MCF 10A (cell line): ENCODE measurements around the gene SORBS1. TPM values are rescaled to one million over a fixed set of nuclear protein-coding genes. Genes with fewer than 3 reads are reported as not detected.
A peak's percentile ranks its signal among the peaks of the same experiment; 100 is the strongest.

Source experiments
- BruUV-seq: library from RNA; stranded (reverse); fragments of 400-500 nt; replicated peaks from 2 replicates; lab custom pipeline; 2021; lab: Mats Ljungman, UMichigan
- CTCF ChIA-PET: fragments of 300-600 bp; sonication (Branson Sonifier 250); formaldehyde crosslinking; extraction: SDS; loops from one replicate; lab custom pipeline; 2021; ENCODE audit warnings: antibody characterized with exemption, inconsistent platforms; lab: Yijun Ruan, JAX
- POLR2A ChIA-PET: fragments of 300-600, 350-650 bp; sonication (Branson Sonifier 250); formaldehyde crosslinking; extraction: SDS; loops from one replicate; lab custom pipeline; 2020; ENCODE audit warnings: antibody characterized with exemption, inconsistent platforms; lab: Yijun Ruan, JAX
- DNase-seq: peaks from one replicate; pipeline ENCODE4 v3.0.0-alpha.2; 2018; ENCODE audit not compliant: unreplicated experiment
- H3K27ac Mint-ChIP-seq: one replicate; pipeline ENCODE4 v1.8.0; 2022; ENCODE audit warnings: mild to moderate bottlenecking, low read depth, mixed read lengths; ENCODE audit not compliant: unreplicated experiment
- H3K27me3 Mint-ChIP-seq: one replicate; pipeline ENCODE4 v1.8.0; 2022; ENCODE audit warnings: mixed read lengths; ENCODE audit not compliant: insufficient read depth, unreplicated experiment
- H3K36me3 Mint-ChIP-seq: one replicate; pipeline ENCODE4 v1.8.0; 2022; ENCODE audit warnings: mild to moderate bottlenecking, moderate library complexity, mixed read lengths; ENCODE audit not compliant: insufficient read depth, unreplicated experiment
- H3K4me1 Mint-ChIP-seq: one replicate; pipeline ENCODE4 v1.8.0; 2022; ENCODE audit warnings: mixed read lengths; ENCODE audit not compliant: insufficient read depth, unreplicated experiment
- H3K4me3 Mint-ChIP-seq: one replicate; pipeline ENCODE4 v1.8.0; 2022; ENCODE audit warnings: mild to moderate bottlenecking, moderate library complexity, mixed read lengths; ENCODE audit not compliant: unreplicated experiment
- H3K9me3 Mint-ChIP-seq: one replicate; pipeline ENCODE4 v1.8.0; 2022; ENCODE audit warnings: mixed read lengths; ENCODE audit not compliant: unreplicated experiment
- intact Hi-C: fragments of 100-400 bp; cut with micrococcal nuclease; formaldehyde crosslinking; loops from 2 replicates; pipeline ENCODE4 v1.14.1; 2022
- total RNA-seq: library from RNA; stranded (reverse); gene quantifications from 2 replicates; pipeline ENCODE4 v1.2.3, GENCODE V29; 2022
- TF ChIP-seq, protein P1 (sequence below): fragments of 200-600 bp; IDR thresholded peaks from one replicate; pipeline ENCODE4 v1.8.0; 2022; ENCODE audit warnings: antibody characterized with exemption, mild to moderate bottlenecking; ENCODE audit not compliant: unreplicated experiment

The SORBS1 gene
- total RNA-seq, 1 experiment from 2014 or later: 1.0 TPM

DNA sequence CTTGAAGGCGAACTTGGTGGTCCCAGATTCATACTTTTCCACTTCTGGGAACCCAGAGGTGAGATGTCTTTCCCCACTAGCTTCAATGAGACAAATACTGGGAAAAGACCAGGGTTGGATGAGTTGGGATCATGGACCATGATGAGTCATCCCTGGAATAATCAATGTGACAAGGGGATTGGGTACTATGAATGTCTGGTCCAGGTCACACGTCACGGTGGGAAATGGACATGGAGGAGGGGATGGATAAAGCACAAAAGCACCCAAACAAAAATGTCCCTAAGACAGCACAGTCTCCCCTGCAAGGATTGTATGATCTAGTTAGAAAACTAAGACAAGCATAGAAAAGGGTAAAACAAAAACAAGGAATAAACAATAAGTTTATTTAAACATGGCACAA lies 12.4 kb upstream of the SORBS1 start:
- BruUV-seq: no TSS peak
- POLR2A ChIA-PET: no interaction called here

DNA sequence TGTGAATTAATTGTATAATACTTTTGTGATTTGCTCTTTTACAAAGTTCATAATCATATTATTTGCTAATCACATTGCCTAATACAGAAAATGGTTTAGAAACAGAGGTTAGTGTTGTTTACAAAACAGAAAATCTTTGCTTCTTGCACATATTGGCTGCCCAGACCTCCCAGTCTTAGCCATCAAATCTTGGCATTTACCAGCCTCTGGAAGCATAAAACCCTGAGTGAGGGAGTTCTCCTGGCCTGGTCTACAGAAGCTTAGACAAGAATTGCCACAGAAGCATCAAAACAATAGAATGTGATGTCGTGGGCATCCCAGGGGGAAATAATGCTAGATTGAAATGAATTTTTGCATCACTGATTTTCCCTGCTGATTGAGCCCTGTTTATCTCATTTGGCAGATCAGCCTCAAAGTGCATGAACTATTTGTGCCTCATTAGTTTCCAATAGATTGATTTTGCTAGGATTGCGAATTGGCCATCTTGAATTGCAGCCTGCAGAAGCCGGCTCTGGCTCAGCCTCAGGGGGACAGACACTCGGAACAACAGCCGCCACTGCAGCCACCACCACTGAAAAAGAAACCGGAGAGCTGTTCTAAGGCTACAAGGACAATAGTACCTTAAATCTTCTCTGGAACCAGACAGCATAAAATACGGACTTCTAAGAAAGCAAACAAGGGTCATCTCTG lies 11.1 kb upstream of the SORBS1 start:
- intact Hi-C loops: no loop called here
- Mint-ChIP-seq H3K4me3 (no peak overlapping the region), H3K4me1 (peaks cover 10% of the 10 kb centered on the region), H3K36me3 (no peaks in the 10 kb centered on the region), H3K27ac (no peak overlapping the region), H3K27me3 (peaks cover 19% of the 10 kb centered on the region), H3K9me3 (no peaks in the 10 kb centered on the region)
- no peak for DNase-seq
- CTCF ChIA-PET: interaction anchor here (1.1 kb wide), 1 partner anchor 198 kb away, joined by 4 read pairs; no protein-coding TSS in a partner anchor
- BruUV-seq: no TSS peak
- POLR2A ChIA-PET: interaction anchor here (0.6 to 1.1 kb wide), 2 partner anchors 16 to 969 kb away, joined by 3 read pairs; no protein-coding TSS in a partner anchor
- TF ChIP-seq, protein P1, sequence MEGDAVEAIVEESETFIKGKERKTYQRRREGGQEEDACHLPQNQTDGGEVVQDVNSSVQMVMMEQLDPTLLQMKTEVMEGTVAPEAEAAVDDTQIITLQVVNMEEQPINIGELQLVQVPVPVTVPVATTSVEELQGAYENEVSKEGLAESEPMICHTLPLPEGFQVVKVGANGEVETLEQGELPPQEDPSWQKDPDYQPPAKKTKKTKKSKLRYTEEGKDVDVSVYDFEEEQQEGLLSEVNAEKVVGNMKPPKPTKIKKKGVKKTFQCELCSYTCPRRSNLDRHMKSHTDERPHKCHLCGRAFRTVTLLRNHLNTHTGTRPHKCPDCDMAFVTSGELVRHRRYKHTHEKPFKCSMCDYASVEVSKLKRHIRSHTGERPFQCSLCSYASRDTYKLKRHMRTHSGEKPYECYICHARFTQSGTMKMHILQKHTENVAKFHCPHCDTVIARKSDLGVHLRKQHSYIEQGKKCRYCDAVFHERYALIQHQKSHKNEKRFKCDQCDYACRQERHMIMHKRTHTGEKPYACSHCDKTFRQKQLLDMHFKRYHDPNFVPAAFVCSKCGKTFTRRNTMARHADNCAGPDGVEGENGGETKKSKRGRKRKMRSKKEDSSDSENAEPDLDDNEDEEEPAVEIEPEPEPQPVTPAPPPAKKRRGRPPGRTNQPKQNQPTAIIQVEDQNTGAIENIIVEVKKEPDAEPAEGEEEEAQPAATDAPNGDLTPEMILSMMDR: no peak

More for the DNA sequence above, 12.4 kb upstream of the SORBS1 start:
- CTCF ChIA-PET: interaction anchor here (1.1 to 1.4 kb wide), 3 partner anchors 143 to 199 kb away, joined by 4 to 6 read pairs (median 5); no protein-coding TSS in a partner anchor
- H3K9me3 Mint-ChIP-seq: no peaks in the 10 kb centered on the region
- peaks cover 5% of the 10 kb centered on the region for H3K4me1 Mint-ChIP-seq
- no peak overlapping the region for H3K27ac Mint-ChIP-seq
- intact Hi-C loops: no loop called here
- H3K36me3 Mint-ChIP-seq: no peaks in the 10 kb centered on the region
- TF ChIP-seq, protein P1: no peak
- DNase-seq: no peak
- no peak overlapping the region for H3K4me3 Mint-ChIP-seq
- peaks cover 19% of the 10 kb centered on the region for H3K27me3 Mint-ChIP-seq

DNA sequence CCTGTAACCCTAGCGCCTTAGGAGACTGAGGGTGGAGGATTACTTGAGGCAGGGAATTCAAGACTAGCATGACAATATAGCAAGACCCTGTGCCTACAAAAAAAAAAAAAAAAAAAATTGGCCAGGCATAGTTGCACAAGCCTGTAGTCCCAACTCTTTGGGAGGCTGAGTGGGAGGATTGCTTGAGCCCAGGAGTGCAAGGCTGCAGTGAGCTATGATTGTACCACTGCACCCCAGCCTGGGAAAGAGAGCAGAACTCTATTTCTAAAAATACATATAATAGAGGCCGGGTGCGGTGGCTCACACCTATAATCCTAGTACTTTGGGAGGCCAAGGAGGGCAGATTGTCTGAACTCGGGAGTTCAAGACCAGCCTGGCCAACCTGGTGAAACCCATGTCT lies 10.2 kb upstream of the SORBS1 start:
- Mint-ChIP-seq H3K27me3 (peaks cover 19% of the 10 kb centered on the region), H3K4me1 (peaks cover 10% of the 10 kb centered on the region), H3K9me3 (no peaks in the 10 kb centered on the region), H3K4me3 (no peak overlapping the region), H3K27ac (no peak overlapping the region), H3K36me3 (no peaks in the 10 kb centered on the region)
- POLR2A ChIA-PET: interaction anchor here (1.1 kb wide), 1 partner anchor 17 kb away, joined by 3 read pairs; no protein-coding TSS in a partner anchor
- TF ChIP-seq, protein P1: no peak
- CTCF ChIA-PET: no interaction called here
- BruUV-seq: no TSS peak
- no peak for DNase-seq
- intact Hi-C loops: no loop called here

DNA sequence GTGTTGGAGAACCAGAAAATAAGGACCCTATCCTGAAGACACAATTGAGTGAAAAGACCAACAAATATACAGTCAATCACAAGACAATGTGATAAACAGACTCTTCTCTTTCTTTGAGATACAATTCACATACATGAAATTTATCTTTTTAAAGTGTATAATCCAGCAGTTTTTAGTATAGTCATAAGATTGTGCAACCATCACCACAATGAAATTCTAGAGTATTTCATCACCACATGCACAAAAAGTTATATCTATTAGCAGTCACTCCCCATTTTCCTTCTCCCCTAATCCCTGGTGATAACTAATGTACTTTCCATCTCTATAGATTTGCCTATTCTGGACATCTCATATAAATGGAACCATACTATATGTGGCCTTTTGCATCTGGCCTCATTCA lies 8.2 kb upstream of the SORBS1 start:
- peaks cover 10% of the 10 kb centered on the region for H3K4me1 Mint-ChIP-seq
- TF ChIP-seq, protein P1: no peak
- intact Hi-C loops: no loop called here
- no peaks in the 10 kb centered on the region for H3K9me3 Mint-ChIP-seq
- H3K27ac Mint-ChIP-seq: no peak overlapping the region
- DNase-seq: peak; percentile 11
- peaks cover 11% of the 10 kb centered on the region for H3K27me3 Mint-ChIP-seq
- ChIA-PET CTCF (interaction anchor here (0.6 kb wide), 1 partner anchor 113 kb away, joined by 4 read pairs; no protein-coding TSS in a partner anchor), POLR2A (interaction anchor here (0.6 kb wide), 1 partner anchor 157 kb away, joined by 3 read pairs; no protein-coding TSS in a partner anchor)
- no peak overlapping the region for H3K4me3 Mint-ChIP-seq
- no TSS peak for BruUV-seq
- no peaks in the 10 kb centered on the region for H3K36me3 Mint-ChIP-seq
